DND-41 (cell line): ENCODE data around the gene GDPD4.

ENCODE experiments used
- CTCF ChIP-seq: IDR thresholded peaks from 2 replicates; pipeline ENCODE4 v1.5.1; 2012; ENCODE audit warnings: borderline replicate concordance, low read length, moderate library complexity, mild to moderate bottlenecking; ENCODE audit not compliant: poor library complexity, severe bottlenecking; ENCODE audit errors: extremely low read depth
- EZH2 ChIP-seq: IDR thresholded peaks from 3 replicates; pipeline ENCODE4 v1.6.1; 2012; ENCODE audit warnings: borderline replicate concordance, low read depth, mild to moderate bottlenecking, moderate library complexity, low read length, inconsistent platforms; ENCODE audit not compliant: severe bottlenecking

- no peak for TF ChIP-seq CTCF
- TF ChIP-seq EZH2 = no peak
Observed at GRCh38 chr11:77259641-77260040, 41.8 kb downstream of the GDPD4 start.
